ENCODE data around the gene C1GALT1. TPM values are rescaled to one million over a fixed set of nuclear protein-coding genes. Genes with fewer than 3 reads are reported as not detected.

The C1GALT1 gene
- total RNA-seq, 1 donor from 2014 or later, result 33.7 TPM

GRCh38 chr7:7290429-7291122, 108.2 kb downstream of the C1GALT1 start:
- ATAC-seq, result no peak

GRCh38 chr7:7292085-7292484, 109.7 kb downstream of the C1GALT1 start:
- ATAC-seq, result no peak

GRCh38 chr7:7292608-7293007, 110.3 kb downstream of the C1GALT1 start:
- ATAC-seq, result no peak

- ATAC-seq, result no peak
These were observed 110.7 kb downstream of the C1GALT1 start for GRCh38 chr7:7293092-7293491.

GRCh38 chr7:7294911-7295310, 112.6 kb downstream of the C1GALT1 start:
- no peak for ATAC-seq

Measured in esophagus mucosa (tissue), 1 donor.